GM12892 (cell line): ENCODE data around the gene EFR3B.
"Not testable (repeated sequence)": the region's sequence is repeated elsewhere in the genome, so short reads cannot be mapped to it uniquely, and the experiment has no call there.

ENCODE experiments used
- DNase-seq: peaks from one replicate; pipeline ENCODE4 v3.0.0; 2011; ENCODE audit not compliant: insufficient read length
- FAIRE-seq: peaks from 2 replicates; lab custom pipeline; 2011; peaks lifted over from hg19 to GRCh38; lab: Jason Lieb, UNC
- POLR2A ChIP-seq: IDR thresholded peaks from 2 replicates; pipeline ENCODE4 v1.6.1; 2011; ENCODE audit warnings: low read depth, low read length, control low read depth
- POLR2AphosphoS5 ChIP-seq: IDR thresholded peaks from 2 replicates; pipeline ENCODE4 v1.6.1; 2011; ENCODE audit warnings: low read depth, low read length, control low read depth
- TAF1 ChIP-seq: IDR thresholded peaks from 2 replicates; pipeline ENCODE4 v1.6.1; 2011; ENCODE audit warnings: low read depth, mild to moderate bottlenecking, control low read depth, low read length, borderline replicate concordance

EFR3B gene

DNA sequence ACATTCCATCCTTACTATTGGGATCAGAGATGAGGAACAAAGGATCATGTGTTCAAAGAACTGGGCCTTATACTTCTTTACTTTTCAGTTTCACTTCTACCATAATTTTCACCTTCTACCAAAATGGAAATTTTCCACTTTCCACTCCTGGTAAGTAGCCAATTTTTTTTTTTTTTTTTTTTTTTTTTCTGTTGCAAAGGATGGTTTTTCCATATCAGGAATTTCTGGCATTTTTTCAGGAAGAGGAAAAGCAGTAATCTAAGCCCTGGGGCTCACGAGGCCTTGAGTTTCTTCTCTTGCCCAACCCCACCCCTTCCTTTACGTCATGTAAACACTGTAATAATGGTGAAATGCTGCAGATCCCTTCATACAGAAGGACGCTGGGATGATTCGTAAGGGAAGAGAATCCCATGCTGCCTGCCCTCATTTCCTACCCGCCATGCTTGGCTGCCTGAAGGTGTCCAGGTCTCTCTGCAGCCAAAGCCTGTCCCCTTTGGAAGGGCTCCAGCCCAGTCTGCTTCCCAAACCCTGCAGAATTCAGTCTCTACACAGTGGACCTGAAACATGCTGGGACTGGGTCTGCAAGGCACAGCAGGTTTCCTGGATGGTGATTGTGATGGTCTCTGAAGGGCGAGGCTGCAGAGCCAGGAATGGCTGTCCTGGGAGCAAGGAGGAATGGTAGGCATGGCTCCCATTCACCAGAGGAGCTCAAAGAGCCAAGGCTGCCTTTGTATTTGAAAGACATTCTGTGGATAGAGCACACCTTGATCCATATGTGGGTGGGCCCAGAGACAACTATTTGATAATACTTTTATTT, 57.0 kb downstream of the EFR3B start:
- no peak for DNase-seq

GRCh38 chr2:25102352-25102751, 60.5 kb downstream of the EFR3B start:
- DNase-seq, FAIRE-seq: not testable (repeated sequence)

More for the DNA sequence above, 57.0 kb downstream of the EFR3B start:
- FAIRE-seq, result no peak
- no peak for TF ChIP-seq TAF1
- TF ChIP-seq POLR2A, result no peak
- no peak for TF ChIP-seq POLR2AphosphoS5

GRCh38 chr2:25103287-25103871, 61.5 kb downstream of the EFR3B start:
- DNase-seq, result no peak
- FAIRE-seq, result no peak
- no peak for TF ChIP-seq POLR2AphosphoS5
- no peak for TF ChIP-seq TAF1
- no peak for TF ChIP-seq POLR2A

GRCh38 chr2:25104736-25105135, 62.9 kb downstream of the EFR3B start:
- TF ChIP-seq POLR2A (no peak), POLR2AphosphoS5 (no peak), TAF1 (no peak)
- no peak for FAIRE-seq
- no peak for DNase-seq

DNA sequence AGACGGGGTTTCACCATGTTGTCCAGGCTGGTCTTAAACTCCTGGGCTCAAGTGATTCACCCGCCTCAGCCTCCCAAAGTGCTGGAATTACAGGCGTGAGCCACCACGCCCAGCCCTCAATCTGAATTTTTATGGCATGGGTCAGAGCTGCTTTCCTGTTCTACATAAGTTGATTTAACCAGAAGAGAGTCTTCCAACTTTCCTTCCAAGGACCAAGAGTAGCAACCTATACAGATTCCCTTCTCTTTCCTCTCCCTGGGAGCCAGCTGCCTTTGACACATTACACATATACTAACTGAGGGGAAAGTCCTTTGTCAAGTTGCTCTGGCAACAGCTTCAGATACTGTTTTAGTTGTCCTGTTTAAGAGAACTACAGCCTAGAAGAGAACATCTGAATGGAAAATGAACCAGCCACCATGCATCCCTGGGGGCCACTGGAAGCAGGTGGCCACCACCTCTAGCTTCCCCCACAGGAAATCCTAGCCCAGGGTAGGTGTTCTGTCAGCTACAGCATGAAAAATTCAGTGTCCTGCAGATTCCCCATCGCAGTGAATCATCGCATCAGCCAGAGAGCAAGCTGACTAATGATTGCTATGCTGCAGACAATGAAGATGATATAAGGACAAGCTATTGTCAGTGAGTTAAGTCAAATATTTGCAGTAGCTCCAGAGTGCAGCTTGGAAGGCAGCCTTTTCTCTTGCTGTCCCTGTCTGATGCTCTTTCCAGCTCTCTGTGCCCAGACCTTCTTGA, 63.6 kb downstream of the EFR3B start:
- DNase-seq (no peak), FAIRE-seq (no peak)
- TF ChIP-seq POLR2A (no peak), TAF1 (no peak), POLR2AphosphoS5 (no peak)

DNA sequence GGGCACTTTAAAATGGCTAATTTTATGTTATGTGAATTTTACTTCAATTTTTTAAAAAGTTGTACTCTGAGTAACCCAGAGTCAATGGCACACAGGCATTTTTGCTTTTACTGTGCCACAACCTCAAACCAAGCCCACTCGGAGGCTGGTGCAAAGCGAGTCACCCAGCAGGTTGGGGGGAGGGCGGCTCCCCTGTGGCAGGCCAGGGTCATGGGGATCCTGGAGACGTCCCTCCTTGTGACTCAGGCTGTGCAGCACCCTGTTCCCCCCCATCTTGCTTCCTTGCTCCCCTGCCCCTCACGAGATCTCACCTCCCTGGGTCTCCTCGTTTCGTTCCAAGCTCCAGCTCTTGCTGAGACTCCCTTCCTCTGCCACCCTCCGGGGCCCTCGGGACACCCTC, 67.9 kb downstream of the EFR3B start:
- FAIRE-seq, result no peak
- DNase-seq, result no peak

DNA sequence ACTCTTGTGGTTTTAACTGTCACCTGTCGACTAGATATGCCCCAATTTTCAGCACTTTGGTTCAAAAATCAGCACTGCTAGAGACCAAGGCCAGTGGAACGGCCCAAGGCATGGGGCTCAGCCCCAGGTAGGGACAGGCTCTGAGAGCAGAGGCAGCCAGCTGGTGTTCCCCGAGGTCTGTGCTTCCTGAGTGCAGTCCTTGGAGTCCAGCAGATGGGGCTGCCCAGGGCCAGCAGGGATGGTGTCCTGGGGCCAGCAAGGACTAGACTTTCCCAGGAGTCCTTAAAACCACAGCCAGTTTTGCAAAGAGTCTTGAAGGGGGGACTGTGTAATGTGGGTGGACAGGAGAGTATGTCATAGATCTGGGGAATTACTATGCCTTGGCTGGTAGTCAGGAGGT, 70.2 kb downstream of the EFR3B start:
- FAIRE-seq, result no peak

More for the DNA sequence above, 67.9 kb downstream of the EFR3B start:
- TF ChIP-seq POLR2AphosphoS5 (no peak), TAF1 (no peak), POLR2A (no peak)

GRCh38 chr2:25115249-25115883, 73.5 kb downstream of the EFR3B start:
- FAIRE-seq (no peak), DNase-seq (no peak)
- TF ChIP-seq TAF1, result no peak
- TF ChIP-seq POLR2AphosphoS5, result no peak
- TF ChIP-seq POLR2A, result no peak

More for the DNA sequence above, 70.2 kb downstream of the EFR3B start:
- TF ChIP-seq TAF1, result no peak
- no peak for TF ChIP-seq POLR2A
- no peak for TF ChIP-seq POLR2AphosphoS5
- no peak for DNase-seq

DNA sequence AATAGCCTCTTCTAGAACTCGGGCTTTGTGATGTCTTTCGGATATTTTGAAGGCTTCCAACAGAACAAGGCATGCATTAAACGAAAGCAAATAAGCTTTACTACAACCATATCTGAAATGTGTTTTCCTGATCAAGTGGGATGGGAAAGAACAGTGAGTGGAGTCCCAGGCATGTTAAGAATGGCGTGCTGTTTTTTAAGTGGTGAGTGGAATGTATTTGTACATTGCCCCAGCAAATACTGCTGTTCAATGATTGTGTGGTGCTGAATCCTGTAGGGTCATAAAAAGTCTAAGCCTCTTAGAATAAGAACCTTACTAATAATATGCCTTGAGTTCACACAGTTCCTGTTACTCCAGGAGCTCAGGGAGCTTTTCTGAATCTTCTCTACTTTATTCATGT, 74.0 kb downstream of the EFR3B start:
- TF ChIP-seq POLR2A, result no peak
- TF ChIP-seq POLR2AphosphoS5, result no peak
- TF ChIP-seq TAF1, result no peak
- DNase-seq, result no peak
- FAIRE-seq, result no peak

DNA sequence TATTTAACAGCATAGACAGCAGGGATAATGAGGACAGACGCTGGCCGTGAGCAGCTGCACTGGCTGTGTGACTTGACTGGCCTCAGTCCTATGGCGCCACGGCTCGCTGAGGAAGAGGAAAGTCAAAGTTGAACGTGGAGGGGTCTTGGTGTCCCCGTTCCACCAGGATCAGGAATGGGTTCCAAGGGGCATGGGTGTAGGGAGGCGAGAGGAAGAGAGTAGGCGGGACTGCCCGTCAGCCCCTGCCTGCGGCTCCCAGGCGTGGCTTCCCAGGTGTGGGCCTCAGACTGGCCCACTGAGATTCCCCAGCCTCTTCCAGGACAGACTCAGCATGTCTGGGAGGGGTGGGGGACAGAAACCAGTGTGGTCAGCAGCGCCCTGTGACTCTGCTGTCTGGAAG, 75.1 kb downstream of the EFR3B start:
- DNase-seq (no peak), FAIRE-seq (no peak)
- TF ChIP-seq POLR2A (no peak), TAF1 (no peak), POLR2AphosphoS5 (no peak)

DNA sequence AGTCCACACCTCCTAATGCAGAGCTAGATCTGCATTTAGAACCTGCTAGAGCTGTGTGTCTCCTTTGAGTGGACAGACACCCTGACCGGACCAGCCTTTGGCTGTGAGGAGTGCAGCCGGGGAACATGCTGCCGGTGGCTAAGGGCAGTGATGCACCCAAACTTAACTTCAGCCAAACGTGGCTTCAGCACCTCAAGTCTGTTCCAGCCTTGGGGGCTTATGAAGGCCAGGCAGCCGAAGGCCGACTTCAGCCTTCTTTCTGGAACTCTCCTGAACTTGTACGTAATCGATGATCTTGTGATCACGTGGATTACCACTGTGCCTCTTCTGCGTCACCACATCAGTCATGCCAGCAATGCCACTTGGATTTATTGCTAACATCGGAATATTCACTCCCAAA, 77.4 kb downstream of the EFR3B start:
- FAIRE-seq (no peak), DNase-seq (no peak)
- TF ChIP-seq POLR2AphosphoS5 (no peak), POLR2A (no peak), TAF1 (no peak)
